SIG-M5 treated with dmso at 0.1 percent for 504 hours (cell line): Measurements from ENCODE around the gene ZNF212.

Experiments
- DNase-seq: peaks from one replicate; lab custom pipeline; 2025; ENCODE audit not compliant: unreplicated experiment; lab: John Stamatoyannopoulos, UW

Gene ZNF212

DNA sequence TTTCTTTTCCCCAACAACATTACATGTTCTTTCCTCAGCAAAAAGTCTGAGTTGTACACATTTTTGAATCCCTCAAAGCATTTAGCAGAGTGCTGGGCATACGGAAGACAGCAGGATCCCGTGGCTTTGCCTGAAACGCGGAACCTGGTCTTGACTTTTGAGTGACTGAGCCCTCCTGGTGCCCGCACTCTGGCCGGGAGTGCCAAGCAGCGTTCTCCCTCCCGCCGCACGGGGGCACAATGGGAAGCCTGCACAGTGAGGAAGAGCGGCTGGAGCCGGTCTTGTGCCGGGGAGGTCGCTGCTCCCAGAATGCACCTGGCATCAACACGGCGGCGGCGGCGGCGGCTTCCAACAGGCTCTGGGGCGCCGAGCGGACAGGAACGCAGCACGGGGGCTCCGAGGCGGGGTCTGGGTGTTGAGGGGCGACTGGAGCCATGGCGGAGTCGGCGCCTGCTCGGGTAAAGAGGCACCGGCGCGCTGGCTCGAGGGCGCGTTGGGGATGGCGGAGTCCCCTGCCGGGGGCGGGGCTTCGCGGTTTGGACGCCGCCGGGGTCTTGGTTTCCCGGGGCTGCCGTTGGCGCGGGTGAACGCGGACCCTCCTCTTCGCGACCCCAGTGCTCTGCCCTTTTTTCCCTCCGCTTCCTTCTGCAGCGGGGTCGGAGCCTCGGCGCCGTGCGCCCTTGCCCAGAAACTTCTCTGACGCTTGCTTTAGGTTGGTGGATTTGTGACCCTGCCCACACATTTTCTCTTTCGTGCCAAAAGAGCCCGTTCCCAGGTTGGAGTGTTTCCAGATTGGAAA, at the start of gene ZNF212:
ZNF212 (plus strand) TSS at position 307 of the 799 bp plus-strand sequence; CDS start at position 435, 128 bp downstream.
- DNase-seq = peak; percentile 90

DNA sequence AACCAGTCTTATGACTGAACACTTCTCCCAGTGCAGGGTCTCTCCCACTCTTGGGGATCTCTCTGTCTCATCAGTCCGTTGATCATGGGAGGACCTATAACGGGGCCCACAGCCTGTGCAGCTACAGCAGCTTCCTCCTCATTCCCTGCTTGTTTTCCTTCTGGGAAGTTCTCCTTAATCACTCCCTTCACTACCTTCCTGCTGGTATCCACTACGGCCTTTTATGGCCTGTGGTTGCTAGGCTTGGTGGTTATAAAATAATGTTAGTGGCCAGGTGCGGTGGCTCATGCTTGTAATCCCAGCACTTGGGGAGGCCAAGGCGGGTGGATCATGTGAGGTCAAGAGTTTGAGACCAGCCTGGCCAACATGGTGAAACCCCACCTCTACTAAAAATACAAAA, 47.6 kb upstream of the ZNF212 start:
- DNase-seq = no peak

DNA sequence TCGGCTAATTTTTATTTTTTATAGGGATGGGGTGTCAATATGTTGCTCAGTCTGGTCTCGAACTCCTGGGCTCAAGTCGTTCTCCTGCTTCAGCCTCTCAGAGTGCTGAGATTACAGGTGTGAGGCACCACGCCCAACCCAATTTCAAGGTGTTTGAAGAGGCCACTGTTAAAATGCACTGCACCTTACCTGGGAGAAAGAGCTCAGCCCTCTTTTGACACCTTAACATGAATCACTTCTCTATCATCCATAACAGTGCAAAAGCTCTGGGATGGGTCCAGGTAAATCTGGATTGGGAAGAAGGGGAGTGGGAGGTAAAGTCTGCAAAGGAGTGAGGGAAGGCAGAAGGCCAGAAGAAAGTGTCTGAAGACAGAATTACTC, 44.7 kb upstream of the ZNF212 start:
- no peak for DNase-seq

GRCh38 chr7:149195180-149196150, 44.0 kb upstream of the ZNF212 start, which contains the start of gene ZNF282:
Gene ZNF282 (plus strand): TSS chr7:149195546. CDS start chr7:149195590, 44 bp downstream.
- DNase-seq = peak; percentile 86

- no peak for DNase-seq
Measured at GRCh38 chr7:149196151-149196704, 43.2 kb upstream of the ZNF212 start.

DNA sequence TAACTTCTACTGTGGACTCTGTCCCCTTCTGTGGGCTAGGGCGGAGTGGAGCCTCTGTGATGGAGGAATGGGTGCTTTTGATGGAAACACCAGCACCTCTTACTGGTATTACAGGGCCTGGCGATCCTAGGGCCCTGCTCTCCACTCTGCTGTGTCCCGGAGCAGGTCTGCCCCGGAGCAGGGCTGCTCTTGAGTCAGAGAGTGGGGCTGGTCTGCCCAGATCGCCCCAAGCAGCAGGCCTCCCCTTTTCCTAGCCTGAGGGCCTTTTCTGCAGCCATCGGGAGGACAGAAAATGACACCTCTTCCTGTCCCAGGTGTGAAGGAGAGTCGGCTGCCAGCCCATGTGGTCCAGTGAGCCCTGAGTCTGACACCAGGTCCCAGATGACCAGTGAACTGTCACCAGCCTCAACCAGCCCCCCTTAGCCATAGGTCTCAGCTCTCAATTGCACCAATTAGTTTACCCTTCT, 42.7 kb upstream of the ZNF212 start:
- no peak for DNase-seq

GRCh38 chr7:149197675-149198074, 41.8 kb upstream of the ZNF212 start:
- no peak for DNase-seq

DNA sequence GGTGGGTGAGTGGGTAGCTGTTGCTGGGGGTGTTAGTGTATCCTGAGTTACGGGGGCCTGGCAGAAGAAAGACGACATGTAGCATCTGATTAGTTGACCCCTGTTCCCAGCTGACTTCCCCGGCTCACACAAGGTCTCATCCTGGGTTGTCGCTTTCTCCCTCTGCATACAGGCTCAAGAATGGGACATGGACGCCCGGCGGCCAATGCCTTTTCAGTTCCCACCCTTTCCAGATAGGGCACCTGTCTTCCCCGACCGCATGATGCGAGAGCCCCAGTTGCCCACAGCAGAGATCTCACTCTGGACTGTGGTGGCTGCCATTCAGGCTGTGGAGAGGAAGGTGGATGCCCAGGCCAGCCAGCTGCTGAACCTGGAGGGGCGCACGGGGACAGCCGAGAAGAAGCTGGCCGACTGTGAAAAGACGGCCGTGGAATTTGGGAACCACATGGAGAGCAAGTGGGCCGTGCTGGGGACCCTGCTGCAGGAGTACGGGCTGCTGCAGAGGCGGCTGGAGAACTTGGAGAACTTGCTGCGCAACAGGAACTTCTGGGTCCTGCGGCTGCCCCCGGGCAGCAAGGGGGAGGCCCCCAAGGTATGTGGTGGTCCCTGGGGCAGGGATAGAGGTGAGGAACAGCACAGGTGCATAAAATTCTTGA, 41.2 kb upstream of the ZNF212 start:
- no peak for DNase-seq

DNA sequence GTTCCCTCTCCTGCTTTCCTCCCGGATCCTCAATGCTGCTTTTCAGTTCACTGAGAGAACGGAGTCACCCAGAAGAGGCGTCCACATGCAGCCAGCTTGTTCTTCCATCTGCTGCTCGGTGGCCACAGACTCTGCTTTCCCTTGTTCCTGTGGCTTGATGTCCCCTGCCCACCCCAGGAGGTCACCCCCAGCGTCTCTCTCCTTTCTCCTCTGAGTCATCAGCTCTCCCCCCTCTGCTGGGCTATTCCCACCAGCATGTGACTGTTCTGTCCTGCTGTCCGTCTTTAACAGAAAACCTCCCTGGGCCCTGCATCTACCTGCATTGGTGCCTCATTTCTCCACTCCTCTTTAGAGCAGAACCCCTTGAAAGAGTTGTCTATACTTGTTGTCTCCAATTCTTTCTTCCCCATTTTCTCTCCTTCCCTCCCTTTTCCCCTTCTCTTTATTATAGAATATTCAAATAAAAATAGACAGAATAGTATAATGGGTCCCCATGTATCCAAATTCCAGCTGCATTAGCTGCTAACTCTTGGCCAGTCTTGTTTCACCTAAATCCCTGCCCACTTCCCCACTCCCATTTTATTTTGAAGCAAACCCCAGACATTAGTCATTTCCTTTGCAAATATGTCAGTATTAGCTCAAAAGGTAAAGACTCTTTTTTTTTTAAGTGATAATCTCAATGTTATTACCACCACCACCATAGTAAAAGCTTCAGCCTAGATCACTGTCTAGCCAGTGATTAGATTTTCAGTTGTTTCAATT, 40.0 kb upstream of the ZNF212 start:
- no peak for DNase-seq

DNA sequence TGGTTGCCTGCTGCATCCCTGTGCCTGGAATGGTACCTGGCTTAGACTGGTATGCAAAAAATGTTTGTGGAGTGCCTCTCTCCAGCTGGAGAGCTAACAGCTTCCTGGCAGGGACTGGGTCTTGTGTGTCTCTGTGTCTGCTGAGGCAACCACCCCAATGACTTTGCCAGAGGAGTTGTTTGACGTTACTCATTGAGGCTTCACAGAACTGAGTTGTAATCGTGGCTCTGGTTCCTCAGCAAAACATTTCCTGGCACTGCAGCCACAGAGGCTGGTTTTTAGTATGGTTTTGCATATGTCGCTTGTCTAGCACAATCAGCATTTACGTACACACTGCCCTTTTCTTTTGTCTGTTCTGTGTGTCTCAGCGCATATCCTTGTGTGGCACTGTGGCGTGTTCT, 36.6 kb upstream of the ZNF212 start:
- DNase-seq = no peak

GRCh38 chr7:149205690-149206381, 33.6 kb upstream of the ZNF212 start:
- peak; percentile 12 for DNase-seq

GRCh38 chr7:149207324-149208035, 32.0 kb upstream of the ZNF212 start:
- no peak for DNase-seq

GRCh38 chr7:149209518-149210269, 29.8 kb upstream of the ZNF212 start:
- DNase-seq = peak; percentile 59

DNA sequence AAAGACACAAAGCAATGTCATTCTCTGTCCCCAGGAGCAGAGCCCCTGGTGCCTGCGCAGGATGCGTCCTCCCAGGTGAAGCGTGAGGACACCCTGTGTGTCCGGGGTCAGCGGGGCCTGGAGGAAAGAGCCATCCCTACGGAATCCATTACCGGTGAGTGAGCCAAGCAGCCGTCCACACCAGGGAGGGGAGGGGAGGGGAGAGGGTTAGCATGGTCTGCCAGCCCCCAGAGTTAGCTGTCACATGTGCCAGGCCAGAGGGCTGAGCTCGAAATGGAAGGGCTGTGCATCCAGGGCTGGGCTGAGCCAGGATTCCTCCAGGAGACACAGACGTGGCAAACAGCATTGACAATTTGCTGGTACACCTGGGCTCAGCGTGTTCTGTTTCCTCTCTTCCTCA, 28.9 kb upstream of the ZNF212 start:
- DNase-seq = no peak

- DNase-seq = no peak
Measured at GRCh38 chr7:149214020-149214720, 25.3 kb upstream of the ZNF212 start.

GRCh38 chr7:149216402-149216801, 23.0 kb upstream of the ZNF212 start:
- DNase-seq = no peak

- no peak for DNase-seq
Measured at GRCh38 chr7:149217570-149217969, 21.9 kb upstream of the ZNF212 start.
